K562 (cell line): Measurements from ENCODE around the gene MRNIP. TPM values are rescaled to one million over a fixed set of nuclear protein-coding genes. Genes with fewer than 3 reads are reported as not detected.

ENCODE experiments used
- ATF1 ChIP-seq, 2 experiments: fragments of 450-650 bp in 1 of 2; IDR thresholded peaks; 2 replicates each; pipeline ENCODE4 v1.6.1; 2016; ENCODE audit warnings: missing compliant biosample characterization in 1 of 2, missing genetic modification characterization in 1 of 2
- BMI1 ChIP-seq: fragments of 150-350 bp; IDR thresholded peaks from 2 replicates; pipeline ENCODE4 v1.6.1; 2014; ENCODE audit warnings: low read length
- EGR1 ChIP-seq: fragments of 450-650 bp; conservative IDR thresholded peaks from 2 replicates; pipeline ENCODE4 v1.6.1; 2017; ENCODE audit warnings: mild to moderate bottlenecking
- ESRRB ChIP-seq: fragments of 250-450 bp; sonication (Bioruptor Pico); IDR thresholded peaks from 2 replicates; pipeline ENCODE4 v1.5.0; 2020; ENCODE audit warnings: mild to moderate bottlenecking, moderate library complexity, borderline replicate concordance
- ETS2 ChIP-seq: IDR thresholded peaks from 2 replicates; pipeline ENCODE4 v1.6.1; 2016; ENCODE audit warnings: borderline replicate concordance, missing genetic modification characterization, mild to moderate bottlenecking, moderate library complexity, missing compliant biosample characterization; ENCODE audit not compliant: poor library complexity, severe bottlenecking
- EZH2 ChIP-seq: IDR thresholded peaks from 2 replicates; pipeline ENCODE4 v1.6.1; 2012; ENCODE audit warnings: low read depth, mild to moderate bottlenecking, inconsistent platforms, low read length, borderline replicate concordance
- GATA2 ChIP-seq: sonication (generic); formaldehyde crosslinking; IDR thresholded peaks from 2 replicates; pipeline ENCODE4 v1.4.0; 2020; ENCODE audit warnings: mild to moderate bottlenecking, missing genetic modification reagents
- IFI16 ChIP-seq: fragments of 250-450 bp; sonication (Bioruptor Pico); IDR thresholded peaks from 2 replicates; pipeline ENCODE4 v2.1.2; 2022; ENCODE audit warnings: mild to moderate bottlenecking, inconsistent platforms
- KAT7 ChIP-seq: sonication (generic); formaldehyde crosslinking; IDR thresholded peaks from 2 replicates; pipeline ENCODE4 v1.8.0; 2022; ENCODE audit warnings: missing genetic modification reagents, mild to moderate bottlenecking, borderline replicate concordance
- MITF ChIP-seq: IDR thresholded peaks from 2 replicates; pipeline ENCODE4 v1.6.1; 2014; ENCODE audit warnings: antibody characterized with exemption
- MLLT1 ChIP-seq, 2 experiments: fragments of 450-650 bp; IDR thresholded peaks; 2 replicates each; pipeline ENCODE4 v1.6.1; 2016
- NUFIP1 ChIP-seq: fragments of 450-650 bp; IDR thresholded peaks from 2 replicates; pipeline ENCODE4 v1.6.1; 2018; ENCODE audit not compliant: partially characterized antibody
- PURB ChIP-seq: sonication (generic); formaldehyde crosslinking; IDR thresholded peaks from 2 replicates; pipeline ENCODE4 v1.9.0; 2021; ENCODE audit warnings: low read depth, mild to moderate bottlenecking, missing genetic modification reagents
- STAG1 ChIP-seq: sonication (generic); formaldehyde crosslinking; IDR thresholded peaks from 2 replicates; pipeline ENCODE4 v1.5.0; 2020; ENCODE audit warnings: missing genetic modification reagents, borderline replicate concordance
- SUPT5H ChIP-seq: fragments of 450-650 bp; IDR thresholded peaks from 2 replicates; pipeline ENCODE4 v1.6.1; 2016
- THAP7 ChIP-seq: fragments of 250-450 bp; sonication (Bioruptor Pico); IDR thresholded peaks from 2 replicates; pipeline ENCODE4 v1.5.0; 2021
- TSC22D4 ChIP-seq: fragments of 450-650 bp; IDR thresholded peaks from 2 replicates; pipeline ENCODE4 v1.6.1; 2016; ENCODE audit warnings: missing genetic modification characterization, missing biosample characterization, control low read depth
- ZBTB26 ChIP-seq: fragments of 450-650 bp; formaldehyde crosslinking; IDR thresholded peaks from 2 replicates; pipeline ENCODE4 v1.4.0; 2022; ENCODE audit warnings: missing genetic modification characterization
- ZNF184 ChIP-seq: sonication (generic); formaldehyde crosslinking; IDR thresholded peaks from 2 replicates; pipeline ENCODE4 v1.5.0; 2020; ENCODE audit warnings: missing genetic modification reagents
- ZNF217 ChIP-seq: sonication (generic); formaldehyde crosslinking; IDR thresholded peaks from 2 replicates; pipeline ENCODE4 v1.8.0; 2022; ENCODE audit warnings: mild to moderate bottlenecking, missing genetic modification reagents
- ZNF23 ChIP-seq: fragments of 250-450 bp; sonication (Bioruptor Pico); IDR thresholded peaks from 2 replicates; pipeline ENCODE4 v1.4.0; 2020; ENCODE audit warnings: mild to moderate bottlenecking
- ZNF232 ChIP-seq: sonication (generic); formaldehyde crosslinking; IDR thresholded peaks from 2 replicates; pipeline ENCODE4 v1.8.0; 2022; ENCODE audit warnings: mild to moderate bottlenecking, missing genetic modification reagents
- ZNF384 ChIP-seq: IDR thresholded peaks from 2 replicates; pipeline ENCODE4 v1.6.1; 2012; ENCODE audit warnings: low read depth, low read length, improper control_type of control experiment
- ZNF589 ChIP-seq: fragments of 200-800 bp; sonication (Bioruptor generic); IDR thresholded peaks from 2 replicates; pipeline ENCODE4 v1.6.1; 2016; ENCODE audit warnings: low read depth, missing genetic modification characterization, missing compliant biosample characterization
- ZNF75A ChIP-seq: fragments of 450-650 bp; formaldehyde crosslinking; IDR thresholded peaks from 2 replicates; pipeline ENCODE4 v1.4.0; 2020; ENCODE audit warnings: mild to moderate bottlenecking
- ZSCAN32 ChIP-seq: fragments of 450-650 bp; formaldehyde crosslinking; IDR thresholded peaks from 2 replicates; pipeline ENCODE4 v1.4.0; 2020; ENCODE audit warnings: mild to moderate bottlenecking, moderate library complexity
- polyA plus RNA-seq, 8 experiments: library from polyadenylated mRNA; depleted of rRNA in 4 of 8; stranded (reverse) in 5 of 8; unstranded in 3 of 8; fragments of >200 nt; fragmentation: Nextera tagmentation in 2 of 8; fragmentation: Illumina TruSeq in 1 of 8; extraction: Ambion mirVana in 2 of 8; extraction: Trizol in 1 of 8; gene quantifications; 2 replicates each; pipeline versions ENCODE4 v1.2.1 to v1.2.3, GENCODE V29; 2011 to 2014; ENCODE audit warnings: inconsistent platforms in 1 of 8, missing spikeins in 1 of 8
- total RNA-seq, 7 experiments: library from RNA; depleted of rRNA in 6 of 7; stranded (reverse); fragments of >200 nt in 6 of 7; fragmentation: Illumina TruSeq in 2 of 7; extraction: Trizol in 2 of 7; gene quantifications; 2 replicates each; pipeline versions ENCODE4 v1.2.1 to v1.2.3, GENCODE V29; 2011 to 2021; ENCODE audit warnings: low replicate concordance in 1 of 7

Gene MRNIP
- total and polyA plus RNA-seq, 9 of the 15 experiments (the other 6 are each of a cell fraction or from before 2014, with no cell fraction given): 3.6 to 39.0 (median 16.8) TPM

GRCh38 chr5:179821298-179822058 is 37.1 kb downstream of the MRNIP start (continued):
- TF ChIP-seq THAP7 (peak; percentile 89), ZNF184 (CRISPR knock-in tag) (no peak), ZNF23 (CRISPR knock-in tag) (no peak), EZH2 (no peak), MITF (no peak), EGR1 (peak; percentile 39; the same call in 1 of the 2 replicates), NUFIP1 (no peak), ZNF589 (CRISPR knock-in tag) (no peak), KAT7 (CRISPR knock-in tag) (peak; percentile 96), ZNF217 (CRISPR knock-in tag) (no peak), IFI16 (no peak), ATF1 (CRISPR knock-in tag; IDR thresholded peaks at IDR 0.05) (no peak), ATF1 (tag; IDR thresholded peaks at IDR 0.05) (peak; percentile 71; the same call in 1 of the 2 replicates), PURB (CRISPR knock-in tag) (no peak), SUPT5H (peak; percentile 68), ETS2 (no peak), ZNF384 (peak; percentile 71), ZNF232 (CRISPR knock-in tag) (0 out of 2 replicates have a peak, but pooled peaks have one; percentile 37), STAG1 (no peak), ZNF75A (CRISPR knock-in tag) (no peak), GATA2 (peak; percentile 31; the same call in 1 of the 2 replicates), BMI1 (no peak), ZBTB26 (peak; percentile 65; the same call in 1 of the 2 replicates), ESRRB (CRISPR knock-in tag) (no peak), TSC22D4 (tag) (no peak), MLLT1 (IDR thresholded peaks at IDR 0.05) (peak; percentile 4 to 69; a peak in 2 of 4 replicates), ZSCAN32 (peak; percentile 9; the same call in 1 of the 2 replicates)
